HepG2 (cell line): Measurements from ENCODE around the gene RAPGEF6. TPM values are rescaled to one million over a fixed set of nuclear protein-coding genes. Genes with fewer than 3 reads are reported as not detected.

Experiments used
- ATAC-seq: fragments of 200-7000 bp; cut with Tn5 transposase; 3 replicates; pipeline ENCODE4 v1.9.1; 2020; ENCODE audit warnings: mild to moderate bottlenecking, moderate library complexity
- BruUV-seq: library from RNA; stranded (reverse); fragments of 400-500 nt; replicated peaks from 2 replicates; lab custom pipeline; 2021; lab: Mats Ljungman, UMichigan
- CTCF ChIA-PET: fragments of 300-600 bp; formaldehyde crosslinking; extraction: SDS; loops from one replicate; lab custom pipeline; 2021; ENCODE audit warnings: low total read pairs, inconsistent platforms, low intra/inter-chr PET ratio; lab: Yijun Ruan, JAX
- POLR2A ChIA-PET: fragments of 350-600 bp; sonication (Branson Sonifier 250); formaldehyde crosslinking; loops from one replicate; lab custom pipeline; 2020; ENCODE audit warnings: antibody characterized with exemption, inconsistent platforms; lab: Yijun Ruan, JAX
- DNase-seq: peaks from one replicate; pipeline ENCODE4 v3.0.0-alpha.2; 2015; ENCODE audit warnings: low spot score
- FAIRE-seq: peaks from 3 replicates; lab custom pipeline; 2011; peaks lifted over from hg19 to GRCh38; lab: Jason Lieb, UNC
- H2AFZ ChIP-seq: one replicate; pipeline ENCODE4 v1.6.1; 2011; ENCODE audit warnings: low read length, inconsistent platforms
- H3K27ac ChIP-seq: fragments of 300-600 bp; 3 replicates; pipeline ENCODE4 v1.8.0; 2011; ENCODE audit warnings: mixed run types, mild to moderate bottlenecking, mixed read lengths, low read length, inconsistent platforms; ENCODE audit not compliant: insufficient read depth; ENCODE audit errors: extremely low read length
- H3K27me3 ChIP-seq, 2 experiments: fragments of 200-600 bp in 1 of 2; 2 replicates in 1 of 2; 3 replicates in 1 of 2; pipeline versions ENCODE4 v1.6.0 to v1.8.0; 2011; ENCODE audit warnings: low read length in 2 of 2, mild to moderate bottlenecking in 2 of 2, moderate library complexity in 2 of 2, inconsistent platforms in 1 of 2; ENCODE audit not compliant: insufficient read depth in 2 of 2, control insufficient read depth in 1 of 2
- H3K36me3 ChIP-seq, 2 experiments: fragments of 200-600 bp in 1 of 2; replicated peaks in 1 of 2; 2 replicates in 1 of 2; 3 replicates in 1 of 2; pipeline versions ENCODE4 v1.5.1 to v1.8.0; 2011; ENCODE audit warnings: low read length in 2 of 2, inconsistent platforms in 1 of 2; ENCODE audit not compliant: insufficient read depth in 2 of 2, control insufficient read depth in 1 of 2
- H3K4me1 ChIP-seq: 2 replicates; pipeline ENCODE4 v1.5.1; 2012; ENCODE audit warnings: low read length, inconsistent platforms; ENCODE audit not compliant: insufficient read depth
- H3K4me2 ChIP-seq: 2 replicates; pipeline ENCODE4 v1.6.0; 2011; ENCODE audit warnings: low read depth, low read length, inconsistent platforms
- H3K4me3 ChIP-seq, 3 experiments: fragments of 200-600 bp in 1 of 3; sonication (generic), shearing (Covaris generic) in 1 of 3; replicated peaks in 1 of 3; 2 replicates each; pipeline ENCODE4 v1.5.1; 2011 to 2016; ENCODE audit warnings: low read length in 3 of 3, inconsistent platforms in 2 of 3, low read depth in 2 of 3, mild to moderate bottlenecking in 2 of 3, control low read depth in 1 of 3, mixed read lengths in 1 of 3; ENCODE audit not compliant: insufficient read depth in 1 of 3
- H3K79me2 ChIP-seq: one replicate; pipeline ENCODE4 v1.6.1; 2011; ENCODE audit warnings: low read length, inconsistent platforms; ENCODE audit not compliant: insufficient read depth
- H3K9ac ChIP-seq: 2 replicates; pipeline ENCODE4 v1.6.0; 2011; ENCODE audit warnings: mild to moderate bottlenecking, low read depth, low read length, inconsistent platforms; ENCODE audit not compliant: insufficient read depth
- H3K9me3 ChIP-seq: 2 replicates; pipeline ENCODE4 v1.5.1; 2012; ENCODE audit warnings: mild to moderate bottlenecking, low read length
- H4K20me1 ChIP-seq: 2 replicates; pipeline ENCODE4 v1.6.0; 2011; ENCODE audit warnings: inconsistent platforms, mild to moderate bottlenecking, low read length, moderate library complexity; ENCODE audit not compliant: insufficient read depth
- BRD4 ChIP-seq: sonication (generic); formaldehyde crosslinking; IDR thresholded peaks from 2 replicates; pipeline ENCODE4 v1.4.0; 2020; ENCODE audit warnings: missing genetic modification reagents
- FOXO1 ChIP-seq: sonication (generic); formaldehyde crosslinking; IDR thresholded peaks from 2 replicates; pipeline ENCODE4 v1.4.0; 2020; ENCODE audit warnings: missing genetic modification reagents
- NR2F6 ChIP-seq, 2 experiments: IDR thresholded peaks; 2 replicates each; pipeline ENCODE4 v1.6.1; 2016; ENCODE audit warnings: antibody characterized with exemption in 1 of 2, mild to moderate bottlenecking in 1 of 2
- SUZ12 ChIP-seq: fragments of 150-350 bp; IDR thresholded peaks from 2 replicates; pipeline ENCODE4 v1.6.1; 2014; ENCODE audit warnings: low read depth, low read length
- ZEB1 ChIP-seq: IDR thresholded peaks from 2 replicates; pipeline ENCODE4 v1.6.1; 2012; ENCODE audit warnings: mild to moderate bottlenecking, low read depth, inconsistent platforms; ENCODE audit not compliant: insufficient replicate concordance
- ZNF644 ChIP-seq: IDR thresholded peaks from 2 replicates; pipeline ENCODE4 v1.6.1; 2016; ENCODE audit warnings: low read depth
- WGBS: methylation state at CpG from one replicate; pipeline ENCODE4 v1.1.6; 2017; ENCODE audit warnings: low lambda C conversion rate; 5-methylcytosine and 5-hydroxymethylcytosine counted together
- in situ Hi-C: cut with HindIII; loops from 2 replicates; pipeline ENCODE4 v1.10.0; 2017; ENCODE audit warnings: low pct_unique_long_range_greater_than_20kb; ENCODE audit not compliant: extremely low pct_ligation_motif_present
- intact Hi-C: fragments of 100-400 bp; cut with micrococcal nuclease; formaldehyde crosslinking; loops from one replicate; pipeline ENCODE4 v1.10.0; 2022; ENCODE audit not compliant: unreplicated experiment
- polyA plus RNA-seq, 8 experiments: library from polyadenylated mRNA; depleted of rRNA in 3 of 8; stranded (reverse) in 7 of 8; unstranded in 1 of 8; fragments of >200 nt; fragmentation: Illumina TruSeq in 4 of 8; extraction: Trizol in 4 of 8; gene quantifications; 2 replicates each; pipeline versions ENCODE4 v1.2.1 to v1.2.3, GENCODE V29; 2011 to 2016; ENCODE audit warnings: low read depth in 4 of 8, missing spikeins in 1 of 8, mixed read lengths in 1 of 8; ENCODE audit not compliant: insufficient read depth in 1 of 8
- total RNA-seq, 5 experiments: library from RNA; depleted of rRNA; stranded (reverse); fragments of >200 nt; fragmentation: Illumina TruSeq; extraction: Trizol; gene quantifications; 2 replicates each; pipeline ENCODE4 v1.2.3, GENCODE V29; 2016; ENCODE audit warnings: low read depth in 1 of 5
- TF ChIP-seq, protein P1 (sequence below): sonication (generic); formaldehyde crosslinking; IDR thresholded peaks from 2 replicates; pipeline ENCODE4 v1.5.1; 2020; ENCODE audit warnings: mild to moderate bottlenecking, missing genetic modification reagents, moderate library complexity

RAPGEF6 gene
- total and polyA plus RNA-seq, 2 of the 13 experiments (the other 11 are each of a cell fraction or from before 2014, with no cell fraction given), result 7.7 to 24.6 TPM

DNA sequence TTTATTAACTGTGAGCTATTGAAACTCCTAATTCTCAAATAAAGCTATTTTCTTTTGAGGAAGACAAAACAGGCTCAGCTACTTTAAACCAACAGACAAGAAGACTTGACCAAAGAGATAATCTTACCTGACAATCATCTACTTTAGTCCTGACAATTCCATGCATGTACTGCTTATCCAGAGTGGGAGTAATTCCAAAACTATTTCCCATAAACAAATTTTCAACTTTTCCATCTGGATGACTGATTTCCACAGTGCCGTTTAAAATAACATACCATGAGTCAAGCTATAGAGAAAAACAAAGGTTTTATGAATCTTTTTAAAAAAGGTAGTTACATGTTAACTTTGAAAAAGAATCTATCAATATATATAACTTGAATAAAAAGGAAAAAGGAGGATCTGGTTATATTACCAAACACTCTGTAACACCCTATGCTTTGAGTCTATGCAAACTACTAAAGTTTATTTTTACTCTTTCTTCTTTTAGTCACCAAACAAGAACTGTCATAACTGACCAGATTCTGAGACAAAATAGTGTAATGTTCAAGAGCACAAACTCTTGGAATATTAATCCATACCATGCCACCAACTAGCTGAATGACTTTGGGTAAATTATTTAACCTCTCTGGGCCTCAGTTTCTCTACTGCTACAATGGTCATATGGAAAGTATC lies 129.7 kb downstream of the RAPGEF6 start (continued):
- TF ChIP-seq ZEB1 (no peak), NR2F6 (IDR thresholded peaks at IDR 0.05) (no peak), NR2F6 (CRISPR knock-in tag; IDR thresholded peaks at IDR 0.05) (no peak)

DNA sequence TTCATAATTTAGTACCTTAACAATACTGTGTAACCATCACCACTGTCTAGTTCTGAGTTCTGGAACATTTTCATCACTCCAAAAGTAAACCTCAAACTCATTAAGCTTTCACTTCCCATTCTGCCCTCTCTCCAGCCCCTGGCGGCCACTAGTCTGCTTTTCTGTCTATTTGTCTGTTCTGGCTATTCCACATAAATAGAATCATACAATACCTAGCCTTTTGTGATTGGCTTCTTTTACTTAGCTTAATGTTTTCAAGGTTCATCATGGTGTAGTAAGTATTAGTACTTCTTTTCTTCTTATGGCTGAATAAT lies 138.7 kb downstream of the RAPGEF6 start:
- H3K27me3 ChIP-seq, result no peaks in the 10 kb centered on the region
- no peaks in the 10 kb centered on the region for H4K20me1 ChIP-seq
- ATAC-seq, result no peak
- intact Hi-C loops, result no loop called here
- no peak overlapping the region for H3K9ac ChIP-seq
- FAIRE-seq, result no peak
- POLR2A ChIA-PET, result no interaction called here
- peaks cover 15 to 29% of the 10 kb centered on the region in 2 experiments for H3K36me3 ChIP-seq
- H3K27ac ChIP-seq, result no peak overlapping the region
- WGBS, result 96% methylated on average over 1 of the region's 1 CpG
- no TSS peak for BruUV-seq
- DNase-seq, result no peak
- no peak for TF ChIP-seq FOXO1
- TF ChIP-seq, protein P1, sequence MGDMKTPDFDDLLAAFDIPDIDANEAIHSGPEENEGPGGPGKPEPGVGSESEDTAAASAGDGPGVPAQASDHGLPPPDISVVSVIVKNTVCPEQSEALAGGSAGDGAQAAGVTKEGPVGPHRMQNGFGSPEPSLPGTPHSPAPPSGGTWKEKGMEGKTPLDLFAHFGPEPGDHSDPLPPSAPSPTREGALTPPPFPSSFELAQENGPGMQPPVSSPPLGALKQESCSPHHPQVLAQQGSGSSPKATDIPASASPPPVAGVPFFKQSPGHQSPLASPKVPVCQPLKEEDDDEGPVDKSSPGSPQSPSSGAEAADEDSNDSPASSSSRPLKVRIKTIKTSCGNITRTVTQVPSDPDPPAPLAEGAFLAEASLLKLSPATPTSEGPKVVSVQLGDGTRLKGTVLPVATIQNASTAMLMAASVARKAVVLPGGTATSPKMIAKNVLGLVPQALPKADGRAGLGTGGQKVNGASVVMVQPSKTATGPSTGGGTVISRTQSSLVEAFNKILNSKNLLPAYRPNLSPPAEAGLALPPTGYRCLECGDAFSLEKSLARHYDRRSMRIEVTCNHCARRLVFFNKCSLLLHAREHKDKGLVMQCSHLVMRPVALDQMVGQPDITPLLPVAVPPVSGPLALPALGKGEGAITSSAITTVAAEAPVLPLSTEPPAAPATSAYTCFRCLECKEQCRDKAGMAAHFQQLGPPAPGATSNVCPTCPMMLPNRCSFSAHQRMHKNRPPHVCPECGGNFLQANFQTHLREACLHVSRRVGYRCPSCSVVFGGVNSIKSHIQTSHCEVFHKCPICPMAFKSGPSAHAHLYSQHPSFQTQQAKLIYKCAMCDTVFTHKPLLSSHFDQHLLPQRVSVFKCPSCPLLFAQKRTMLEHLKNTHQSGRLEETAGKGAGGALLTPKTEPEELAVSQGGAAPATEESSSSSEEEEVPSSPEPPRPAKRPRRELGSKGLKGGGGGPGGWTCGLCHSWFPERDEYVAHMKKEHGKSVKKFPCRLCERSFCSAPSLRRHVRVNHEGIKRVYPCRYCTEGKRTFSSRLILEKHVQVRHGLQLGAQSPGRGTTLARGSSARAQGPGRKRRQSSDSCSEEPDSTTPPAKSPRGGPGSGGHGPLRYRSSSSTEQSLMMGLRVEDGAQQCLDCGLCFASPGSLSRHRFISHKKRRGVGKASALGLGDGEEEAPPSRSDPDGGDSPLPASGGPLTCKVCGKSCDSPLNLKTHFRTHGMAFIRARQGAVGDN (CRISPR knock-in tag), result no peak
- TF ChIP-seq ZNF644 (CRISPR knock-in tag), result no peak
- TF ChIP-seq BRD4 (CRISPR knock-in tag), result no peak
- TF ChIP-seq SUZ12, result no peak
- TF ChIP-seq, all 625 proteins: peak for 0
- no peak overlapping the region for H2AFZ ChIP-seq
- in situ Hi-C loops, result no loop called here
- H3K9me3 ChIP-seq, result no peaks in the 10 kb centered on the region
- H3K4me2 ChIP-seq, result no peak overlapping the region
- CTCF ChIA-PET, result no interaction called here
- no peaks in the 10 kb centered on the region for H3K79me2 ChIP-seq
- no peak overlapping the region for H3K4me3 ChIP-seq
- H3K4me1 ChIP-seq, result peaks cover 32% of the 10 kb centered on the region
